GM03348 (cell line): ENCODE data around the gene MACROD2.

Source experiments
- DNase-seq: peaks from one replicate; pipeline ENCODE4 v3.0.0; 2012; ENCODE audit warnings: low spot score

The MACROD2 gene

DNA sequence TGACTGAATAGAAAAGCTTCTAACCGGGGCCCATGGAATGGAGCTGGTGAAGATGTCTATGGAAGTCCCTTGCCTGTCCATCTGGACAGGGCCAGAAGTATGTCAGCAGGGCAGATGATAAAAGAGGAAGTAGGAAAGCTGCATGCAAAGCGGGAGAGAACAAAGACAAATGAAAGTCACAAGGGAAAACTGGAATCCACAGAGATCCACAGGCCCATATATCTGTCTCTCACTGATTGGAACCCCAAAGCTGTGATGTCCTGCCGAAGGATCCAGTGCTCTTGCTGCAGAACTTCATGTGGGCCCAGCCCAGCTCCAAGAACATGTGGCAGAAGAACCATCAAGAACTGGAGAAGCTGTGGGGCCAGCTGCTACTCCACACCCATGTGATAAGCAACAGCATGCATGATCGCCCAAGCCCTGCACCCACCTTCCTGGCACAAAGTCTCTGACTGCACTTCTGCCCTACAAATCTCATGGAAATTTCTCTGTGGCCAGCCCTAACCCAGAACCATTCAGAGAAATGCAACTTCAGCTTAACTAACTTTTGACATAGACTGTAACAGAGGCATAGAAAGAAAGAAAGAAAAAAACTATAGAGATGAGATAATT lies 1862.0 kb downstream of the MACROD2 start:
- no peak for DNase-seq

DNA sequence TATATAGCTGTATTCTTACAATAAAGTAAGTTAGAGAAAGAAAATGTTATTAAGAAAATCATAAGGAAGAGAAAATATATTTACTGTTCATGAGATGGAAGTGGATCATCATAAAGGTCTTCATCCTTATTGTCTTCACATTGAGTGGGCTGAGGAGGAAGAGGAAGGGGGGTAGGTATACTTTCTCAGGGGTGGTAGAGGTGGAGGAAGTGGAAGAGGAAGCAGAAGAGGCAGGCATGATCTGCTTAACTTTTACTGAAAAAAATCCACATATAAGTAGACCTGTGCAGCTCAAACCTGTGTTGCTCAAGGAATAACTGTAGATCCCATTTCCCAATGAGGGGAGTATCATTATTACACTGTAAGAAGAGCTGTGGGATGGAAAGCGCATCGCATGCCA lies 1863.7 kb downstream of the MACROD2 start:
- DNase-seq: no peak

DNA sequence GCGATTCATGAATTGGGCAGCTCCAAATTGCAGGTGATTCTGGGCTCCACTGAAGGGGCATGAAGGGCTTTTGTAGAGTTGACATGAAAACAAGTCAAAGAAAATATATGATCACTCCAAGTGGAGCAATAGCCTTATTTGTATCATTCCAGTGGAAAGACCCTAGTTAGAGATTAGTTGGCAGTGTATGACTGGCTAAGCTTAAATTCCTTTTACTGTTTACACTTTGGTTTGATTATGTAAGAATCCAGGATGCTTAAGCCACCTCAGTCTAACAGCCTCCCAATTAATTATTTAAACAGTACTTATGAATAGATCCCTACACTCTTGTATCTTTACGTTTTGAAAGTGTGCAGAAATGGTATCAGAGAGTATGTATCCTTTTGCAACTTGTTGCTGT lies 1865.5 kb downstream of the MACROD2 start:
- DNase-seq: no peak

DNA sequence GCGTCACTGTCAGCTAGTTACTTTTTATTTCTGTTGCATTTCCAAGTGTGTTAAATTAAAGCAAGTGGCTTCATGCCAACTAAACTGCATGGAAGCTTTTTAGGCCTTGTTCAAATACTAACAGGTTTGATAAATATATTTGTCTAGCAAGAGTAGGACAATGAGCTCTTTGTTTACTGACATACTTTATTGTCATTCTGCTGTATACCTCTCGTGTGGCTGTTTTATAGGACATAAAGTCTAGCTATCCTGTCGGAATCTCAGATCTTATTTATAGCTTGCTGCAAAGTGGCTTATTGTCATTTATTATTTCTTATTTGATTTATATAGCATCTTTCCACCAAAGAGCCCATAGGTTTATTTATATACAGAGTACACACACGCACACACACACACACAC lies 1866.9 kb downstream of the MACROD2 start:
- no peak for DNase-seq

DNA sequence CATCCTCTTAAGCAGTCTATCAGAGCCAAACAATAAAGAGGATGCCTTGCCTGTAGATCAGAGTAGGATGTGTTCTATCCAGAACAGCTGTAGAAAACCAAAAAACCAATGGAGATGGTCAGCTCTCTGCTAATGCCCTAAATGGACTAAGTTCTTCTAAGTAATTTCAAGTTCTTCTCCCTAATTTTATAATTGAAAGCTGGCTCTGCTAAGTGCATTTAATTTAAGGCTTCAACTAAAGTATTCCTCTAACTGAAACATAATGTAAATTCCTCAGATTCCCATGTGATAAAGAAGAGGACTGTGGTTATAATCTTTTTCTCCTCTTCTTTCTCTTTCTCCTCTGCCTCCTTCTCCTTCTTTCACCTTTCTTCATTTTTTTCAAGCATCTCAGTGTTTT lies 1868.4 kb downstream of the MACROD2 start:
- no peak for DNase-seq

DNA sequence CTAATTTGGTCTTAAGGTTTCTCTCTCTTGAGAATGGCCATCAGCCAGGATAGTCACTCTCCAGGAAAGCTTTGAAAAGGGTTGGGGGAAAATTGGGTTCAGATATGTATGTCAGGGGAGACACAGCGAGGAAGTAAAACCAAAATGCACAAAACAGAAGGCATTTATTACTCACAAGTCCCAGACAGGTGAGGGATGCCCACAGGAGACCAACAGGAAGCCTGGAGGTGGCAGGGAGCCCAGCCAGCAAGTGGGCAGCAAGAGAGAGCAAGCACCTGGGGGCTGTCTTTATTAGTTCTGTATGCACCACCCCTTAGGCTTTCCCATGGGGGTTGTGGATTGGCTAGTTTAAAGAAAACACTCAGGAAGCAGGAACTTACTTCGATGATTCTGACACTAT lies 1870.2 kb downstream of the MACROD2 start:
- DNase-seq: no peak

DNA sequence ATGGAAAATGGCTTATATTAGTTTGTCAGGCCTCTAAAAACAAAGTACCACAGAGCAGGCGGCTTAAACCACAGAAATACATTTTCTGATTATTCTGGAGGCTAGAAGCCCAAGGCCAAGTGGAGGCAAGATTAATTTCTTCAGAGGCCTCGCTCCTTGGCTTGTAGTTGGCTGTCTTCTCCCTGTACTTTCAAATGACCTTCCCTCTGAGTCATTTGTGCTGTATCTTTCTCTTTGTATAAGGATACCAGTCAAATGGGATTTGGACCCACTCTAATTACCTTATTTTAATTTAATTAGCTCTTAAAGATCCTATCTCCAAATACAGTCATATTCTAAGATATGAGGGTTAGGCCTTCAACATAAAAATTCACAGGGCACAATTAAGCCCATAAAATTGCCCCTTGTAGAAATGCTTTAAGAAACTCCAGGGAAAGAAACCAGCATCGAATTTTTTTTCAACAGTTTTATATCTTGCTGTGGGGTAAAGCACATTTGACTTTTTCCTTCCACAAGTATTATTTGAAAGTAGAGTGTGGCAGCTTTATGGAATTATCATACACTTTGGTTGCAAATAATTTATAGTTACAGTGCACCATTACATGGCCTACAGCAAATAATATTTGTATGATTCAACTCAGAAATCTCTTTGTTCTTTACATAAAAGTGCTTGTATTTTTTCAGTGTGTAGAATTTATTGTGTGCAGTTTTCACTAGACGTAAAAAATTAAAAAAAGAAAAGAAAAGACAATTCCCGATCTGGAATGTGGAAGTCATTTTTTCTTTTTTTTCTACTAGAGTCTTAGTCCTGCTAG lies 1871.8 kb downstream of the MACROD2 start:
- DNase-seq: no peak

DNA sequence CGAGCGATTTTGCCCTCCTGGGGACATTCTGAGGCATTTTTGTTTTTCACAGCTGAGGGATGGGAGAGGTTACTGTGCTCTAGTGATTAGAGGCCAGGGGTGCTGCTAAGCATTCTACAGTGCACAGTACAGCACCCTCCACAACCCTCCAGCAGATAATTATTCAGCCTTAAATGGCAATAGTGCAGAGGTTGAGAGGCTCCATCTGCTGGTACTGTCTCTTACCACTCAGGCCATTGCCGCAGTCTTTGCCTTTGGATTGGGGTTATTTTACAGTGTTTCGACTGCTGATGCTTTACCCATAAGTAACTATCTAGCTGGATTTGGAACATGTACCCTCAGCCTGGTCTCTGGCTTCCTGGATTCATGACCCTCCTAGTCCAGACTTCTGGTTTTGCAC lies 1872.6 kb downstream of the MACROD2 start:
- no peak for DNase-seq

DNA sequence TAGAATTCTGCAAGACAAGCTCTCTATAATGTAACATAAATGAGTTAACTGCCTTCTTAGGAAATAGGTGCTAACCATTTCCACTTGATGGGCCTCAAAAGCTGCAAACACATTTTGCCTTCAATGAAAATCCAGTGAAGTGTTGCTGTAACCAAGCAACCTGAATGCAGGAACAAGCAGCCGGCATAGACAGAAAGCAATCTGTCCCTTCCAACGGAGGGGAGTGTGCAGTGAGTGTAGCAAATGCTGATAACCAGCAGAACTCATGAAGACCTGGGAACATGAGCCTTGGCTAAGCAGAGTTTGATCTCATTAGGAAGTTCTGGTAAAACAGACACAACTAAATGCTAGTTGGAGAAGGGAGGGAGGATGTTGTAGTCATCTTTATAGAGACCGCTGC lies 1880.1 kb downstream of the MACROD2 start:
- no peak for DNase-seq

DNA sequence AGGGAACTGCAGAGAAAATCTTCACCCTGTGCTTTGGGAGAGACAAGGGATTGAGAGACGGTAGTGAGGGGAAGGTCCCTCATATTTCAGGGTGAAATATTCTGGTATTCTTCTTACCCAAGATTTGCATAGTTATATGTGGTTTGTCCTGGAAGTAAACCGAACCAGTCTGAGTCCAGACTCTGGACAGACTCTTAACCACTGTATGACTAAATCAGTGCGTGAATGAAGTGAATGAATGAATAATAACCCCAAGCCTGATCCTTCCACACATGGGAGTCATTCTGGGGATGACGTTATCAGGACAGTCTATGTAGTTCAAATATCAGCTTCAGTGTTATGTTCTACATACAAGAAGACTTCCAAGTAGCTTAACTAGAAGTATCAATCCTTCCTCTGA lies 1887.2 kb downstream of the MACROD2 start:
- DNase-seq: no peak

DNA sequence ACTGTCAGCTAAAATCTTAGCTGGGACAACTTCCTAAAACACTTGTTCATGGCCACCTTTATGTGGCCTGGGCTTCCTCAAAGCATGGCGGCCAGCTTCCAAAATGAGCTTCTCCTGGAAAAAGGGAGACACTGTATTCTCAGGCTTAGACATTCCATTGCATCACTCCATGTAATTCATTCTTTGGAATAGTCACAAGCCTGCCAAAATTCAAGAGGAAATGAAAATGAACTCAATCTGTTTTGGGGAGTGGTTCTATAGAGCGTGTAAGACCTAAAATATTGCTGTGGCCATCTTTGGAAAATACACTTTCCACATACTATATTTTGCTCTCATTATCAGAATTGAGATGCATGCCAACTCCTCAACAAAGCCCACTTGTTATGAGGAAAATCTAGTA lies 1890.9 kb downstream of the MACROD2 start:
- DNase-seq: no peak

DNA sequence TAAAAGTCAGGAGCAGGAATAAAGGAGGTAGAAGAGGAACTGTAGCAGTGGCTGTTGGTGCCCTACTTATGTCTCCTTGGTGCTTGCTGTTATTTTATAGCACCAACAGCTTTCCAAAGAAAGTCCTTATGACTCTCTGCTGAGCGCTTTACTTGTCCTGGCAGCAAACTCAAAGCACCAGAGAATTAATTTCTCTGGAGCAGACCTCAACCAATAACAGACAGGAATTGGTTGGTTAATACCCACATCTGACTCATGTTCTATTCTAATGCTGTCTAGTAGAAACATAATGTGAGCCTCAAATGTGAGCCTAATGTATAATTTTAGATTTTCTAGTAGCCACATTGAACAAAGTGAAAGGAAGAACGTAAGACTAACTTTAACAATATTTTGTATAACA lies 1892.1 kb downstream of the MACROD2 start:
- DNase-seq: no peak

DNA sequence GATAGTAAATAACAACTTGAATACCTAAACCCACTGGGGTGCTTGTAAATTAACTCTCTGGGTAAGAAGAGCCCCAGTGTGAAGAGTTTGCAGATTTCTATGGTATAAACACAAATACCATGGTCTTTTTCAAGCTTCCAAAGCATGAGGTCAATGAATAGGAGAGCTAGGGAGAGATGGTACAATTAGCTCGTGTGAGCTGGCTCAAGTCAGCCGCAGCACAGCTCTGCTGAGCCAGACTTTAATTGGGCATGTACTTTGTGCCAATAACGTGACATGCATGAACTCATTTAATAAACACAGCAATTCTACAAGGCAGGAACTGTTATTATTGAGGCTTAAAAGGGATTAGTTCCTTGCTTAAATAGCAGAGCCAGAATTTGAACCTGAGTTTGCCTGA lies 1893.7 kb downstream of the MACROD2 start:
- DNase-seq: no peak

DNA sequence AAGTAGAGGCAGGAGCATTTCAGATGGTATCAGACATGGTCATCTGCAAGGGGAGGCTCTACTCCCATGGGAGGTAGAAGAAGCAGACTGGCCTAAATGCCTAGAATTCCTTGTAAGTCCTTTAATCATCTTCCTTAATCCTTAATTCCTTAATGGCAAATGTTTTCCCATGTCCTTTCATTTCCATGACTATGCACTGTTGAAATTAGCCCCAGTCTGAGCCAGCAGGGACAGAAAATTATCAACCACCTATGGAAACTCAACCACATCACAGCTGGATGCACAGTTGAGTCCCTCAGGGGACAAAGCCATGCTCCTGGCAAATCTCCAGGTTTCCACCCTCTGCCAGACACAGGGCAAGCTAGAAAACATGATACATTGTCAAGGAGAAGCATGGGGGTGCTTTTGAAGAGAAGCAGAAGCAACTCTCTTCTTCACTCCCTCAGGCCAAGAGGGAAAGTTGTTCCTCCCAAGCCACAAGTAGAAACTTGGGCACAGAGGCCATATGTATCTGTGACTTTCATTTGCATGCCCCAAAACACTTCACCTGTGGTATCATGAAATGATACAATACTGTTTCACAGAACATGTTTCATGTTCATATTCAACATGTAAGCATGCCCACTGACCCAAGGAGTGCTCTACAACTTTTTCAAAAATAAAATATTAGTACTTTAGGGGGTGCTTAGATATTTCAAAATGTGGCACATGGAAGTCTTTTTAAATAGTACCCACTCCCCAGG lies 1894.4 kb downstream of the MACROD2 start:
- DNase-seq: no peak

DNA sequence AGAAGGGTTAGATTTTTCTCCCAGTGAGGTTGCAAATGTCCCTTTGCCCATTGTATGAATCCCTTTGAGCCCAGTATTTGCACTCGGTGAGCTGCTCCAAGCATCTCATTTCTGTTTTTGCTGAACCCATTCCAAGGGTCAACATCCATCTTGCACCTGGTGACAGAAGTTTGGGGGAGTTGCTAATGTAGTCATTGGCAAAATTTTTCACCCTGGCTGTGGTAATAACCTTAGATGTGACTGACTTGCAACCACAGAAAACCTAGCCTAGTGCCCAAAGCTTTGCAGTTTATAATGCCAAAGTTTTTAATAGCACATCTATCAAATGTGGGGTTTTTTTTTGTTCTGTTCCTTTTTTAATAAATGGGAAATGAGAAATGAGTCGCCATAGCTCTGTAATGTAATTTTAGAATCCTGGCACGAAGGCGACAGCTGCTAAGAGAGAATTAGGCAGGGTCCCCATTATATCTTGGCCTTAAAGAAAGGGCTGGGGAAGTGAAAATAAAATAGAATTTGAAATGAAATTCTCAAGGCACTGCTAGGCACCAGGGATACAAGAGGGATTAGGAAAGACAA lies 1895.2 kb downstream of the MACROD2 start:
- no peak for DNase-seq

DNA sequence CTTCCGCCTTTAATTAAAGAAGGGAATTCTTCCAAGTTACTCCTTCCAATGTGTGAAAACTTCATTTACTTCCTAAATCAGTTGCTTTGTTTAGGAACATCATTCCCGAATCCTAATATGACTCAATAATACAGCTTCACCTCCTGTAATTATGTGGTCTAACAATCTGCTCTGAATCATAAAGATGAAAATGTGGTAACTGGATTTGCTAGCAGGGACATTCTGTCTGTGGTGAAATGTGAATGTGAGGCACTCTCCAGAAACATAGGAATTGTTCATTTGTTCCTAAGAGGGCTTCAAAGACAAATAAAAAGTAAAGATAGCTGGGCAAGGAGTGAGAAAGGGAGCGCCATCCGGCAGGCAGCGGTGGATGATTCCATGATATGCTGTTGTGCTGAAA lies 1899.8 kb downstream of the MACROD2 start:
- DNase-seq: no peak

DNA sequence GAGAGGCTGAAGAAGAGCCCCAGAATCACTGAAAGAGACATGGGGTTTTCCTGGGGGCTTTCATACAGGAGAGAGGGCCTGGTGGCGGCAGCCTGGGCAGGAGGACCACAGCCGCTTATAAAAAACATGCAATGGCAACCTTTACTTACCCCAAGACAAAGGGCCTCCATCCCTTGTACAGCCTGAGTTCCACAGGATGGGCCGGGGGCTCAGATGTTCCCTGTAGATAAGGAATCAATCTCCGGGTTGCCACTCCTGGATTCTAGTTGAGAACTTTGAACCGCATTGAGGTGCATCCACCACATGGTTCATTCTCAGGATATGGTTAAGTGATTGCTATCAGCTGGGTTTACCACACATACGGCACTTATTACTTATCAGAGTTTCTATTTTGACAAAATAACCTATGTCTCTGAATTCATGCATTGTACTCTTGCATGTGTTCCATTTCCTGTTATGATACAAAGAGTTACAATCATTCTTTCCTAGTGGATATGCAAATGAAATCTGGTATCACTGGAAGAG lies 1900.3 kb downstream of the MACROD2 start:
- no peak for DNase-seq

DNA sequence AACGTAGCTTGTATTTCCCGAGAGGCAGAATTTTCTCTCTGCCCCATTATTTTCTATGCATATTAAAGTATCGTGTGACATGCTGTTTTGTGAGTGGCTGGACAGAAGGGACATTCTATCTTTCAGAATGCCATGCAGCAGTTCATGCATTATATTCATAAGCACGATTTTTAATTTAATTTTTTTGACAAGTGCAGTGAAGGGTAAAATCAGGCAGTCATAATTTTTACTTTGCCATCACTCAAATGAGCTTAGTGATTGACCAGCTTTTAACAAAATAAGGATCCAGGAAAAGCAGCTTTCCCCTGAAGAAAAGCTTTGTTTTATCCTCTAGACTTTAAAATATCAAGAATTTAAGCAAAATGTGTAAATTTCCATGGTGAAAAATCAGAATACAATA lies 1904.7 kb downstream of the MACROD2 start:
- DNase-seq: no peak

DNA sequence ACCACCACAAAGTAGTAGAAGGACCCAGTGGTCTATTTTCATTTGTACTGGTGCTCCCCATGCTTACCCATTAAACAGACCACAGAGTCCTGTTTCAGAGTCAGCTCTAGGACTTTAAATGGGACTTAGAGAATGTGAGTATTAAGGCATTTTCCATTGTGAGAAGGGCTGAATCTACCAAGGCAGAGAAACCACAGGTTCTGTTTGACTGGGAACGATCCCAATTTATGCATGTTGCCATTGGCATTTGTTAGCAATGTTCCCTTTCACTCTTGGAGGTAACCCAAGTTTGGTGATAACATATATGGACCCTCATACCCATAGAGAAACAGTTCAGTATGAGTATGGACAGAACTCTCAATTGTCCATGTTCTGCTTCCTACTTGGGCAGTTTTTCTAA lies 1905.1 kb downstream of the MACROD2 start:
- DNase-seq: no peak

DNA sequence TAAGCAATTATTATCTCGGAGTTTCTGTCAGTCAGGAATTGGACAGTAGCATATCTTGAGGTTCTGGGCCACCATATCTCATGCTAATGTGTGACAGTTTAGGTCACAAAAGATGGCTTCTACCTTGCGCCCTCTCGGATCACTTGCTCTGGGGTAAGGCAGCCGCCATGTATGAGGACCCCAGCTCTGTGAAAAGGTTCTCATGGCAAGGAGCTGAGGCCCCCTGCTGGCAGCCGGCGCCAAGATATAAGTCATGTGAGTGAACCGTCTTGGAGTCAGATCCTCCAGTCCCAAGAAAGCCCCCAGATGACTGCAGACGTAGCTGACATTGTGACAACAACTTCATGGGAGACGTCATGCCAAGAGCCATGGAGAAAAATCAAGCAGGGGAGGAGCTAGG lies 1907.2 kb downstream of the MACROD2 start:
- DNase-seq: no peak

DNA sequence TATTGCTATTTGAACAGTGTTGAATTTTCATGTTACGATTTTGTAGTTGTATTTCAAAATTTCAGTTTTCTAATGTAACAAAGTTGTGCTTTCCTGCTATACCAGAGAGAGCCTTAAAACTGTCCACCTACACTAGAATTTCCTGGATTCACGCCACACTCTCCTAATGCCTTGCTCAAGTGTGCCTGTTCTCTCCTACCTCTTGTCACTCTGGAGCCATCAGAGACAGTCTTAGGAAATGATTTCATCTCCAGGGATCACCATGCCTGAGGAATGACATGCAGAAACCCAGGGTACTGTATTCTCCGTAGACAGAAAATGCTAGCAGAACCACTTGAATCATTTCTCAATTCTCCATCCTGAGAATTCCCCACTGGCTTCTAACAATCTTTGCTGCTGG lies 1910.3 kb downstream of the MACROD2 start:
- DNase-seq: no peak

DNA sequence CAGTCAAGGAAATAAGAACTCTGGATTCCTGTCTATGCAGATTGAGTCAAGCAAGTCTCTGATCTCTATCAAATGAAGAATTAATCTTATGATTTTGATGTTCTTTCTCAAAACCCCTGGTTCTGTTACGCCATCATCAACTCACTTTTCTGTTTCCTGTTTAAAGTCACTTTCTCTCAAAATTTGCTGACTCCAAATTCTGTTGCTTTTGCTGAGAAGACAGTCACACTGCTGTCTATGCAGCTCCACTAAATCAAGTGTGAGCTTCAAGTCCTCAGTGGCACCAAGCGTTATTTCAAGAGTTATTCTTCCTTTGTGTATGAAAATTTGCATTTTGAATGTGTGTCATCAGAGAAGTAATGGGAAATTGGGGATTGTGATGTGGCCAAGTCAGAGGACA lies 1914.7 kb downstream of the MACROD2 start:
- DNase-seq: no peak

DNA sequence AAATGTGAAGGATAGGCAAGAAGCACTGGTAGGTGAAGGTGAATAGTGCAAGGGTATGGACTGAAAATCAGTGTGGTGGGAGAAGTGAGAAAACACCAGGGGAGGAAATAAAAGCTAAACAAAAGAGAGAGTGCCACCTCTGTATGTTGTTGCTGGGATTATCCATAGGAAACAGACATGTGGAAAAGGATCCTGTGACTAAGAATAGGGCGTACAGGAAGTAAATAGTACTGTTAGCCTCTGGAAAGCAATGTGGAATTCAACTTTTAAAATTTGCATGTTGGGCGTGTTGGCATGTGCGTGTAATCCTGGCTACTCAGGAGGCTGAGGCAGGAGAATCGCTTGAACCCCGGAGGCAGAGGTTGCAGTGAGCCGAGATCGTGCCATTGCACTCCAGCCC lies 1916.3 kb downstream of the MACROD2 start:
- DNase-seq: no peak
